Naive thymus-derived CD4-positive, alpha-beta T cell (primary cell): ENCODE measurements around the gene RNU4-1. TPM values are rescaled to one million over a fixed set of nuclear protein-coding genes. Genes with fewer than 3 reads are reported as not detected.

ENCODE experiments used
- ATAC-seq: fragments of 150-1000 bp; cut with Tn5 transposase; 2 replicates; pipeline ENCODE4 v1.10.0; 2021; ENCODE audit warnings: mild to moderate bottlenecking, moderate library complexity
- CTCF ChIA-PET: fragments of 350-600 bp; sonication (Branson Sonifier 250); formaldehyde crosslinking; loops from one replicate; lab custom pipeline; 2021; ENCODE audit warnings: antibody characterized with exemption; lab: Charles Lee
- POLR2A ChIA-PET: fragments of 350-600 bp; sonication (Branson Sonifier 250); formaldehyde crosslinking; loops from one replicate; lab custom pipeline; 2021; ENCODE audit warnings: antibody characterized with exemption, inconsistent platforms; lab: Charles Lee
- DNase-seq, 9 donors: peaks; one replicate each; pipeline versions ENCODE4 v3.0.0 to v3.0.0-alpha.2; 2020 to 2022; ENCODE audit warnings: mixed read lengths in 1 of 9
- H3K27ac ChIP-seq: one replicate; pipeline ENCODE4 v1.7.0; 2013; ENCODE audit warnings: mild to moderate bottlenecking, low read depth, low read length, moderate library complexity
- H3K27me3 ChIP-seq, 2 donors: one replicate each; pipeline ENCODE4 v1.7.0; 2013; ENCODE audit warnings: low read length in 2 of 2, mild to moderate bottlenecking in 2 of 2, moderate library complexity in 2 of 2; ENCODE audit not compliant: control insufficient read depth in 2 of 2, insufficient read depth in 2 of 2
- H3K36me3 ChIP-seq, 3 experiments: 1 replicate in 2 of 3; 2 replicates in 1 of 3; pipeline ENCODE4 v1.7.0; 2013; ENCODE audit warnings: low read length in 3 of 3, mild to moderate bottlenecking in 3 of 3, moderate library complexity in 1 of 3; ENCODE audit not compliant: insufficient read depth in 3 of 3, control insufficient read depth in 2 of 3
- H3K4me1 ChIP-seq, 2 donors: one replicate each; pipeline ENCODE4 v1.7.0; 2013; ENCODE audit warnings: low read length in 2 of 2, mild to moderate bottlenecking in 2 of 2, moderate library complexity in 1 of 2; ENCODE audit not compliant: control insufficient read depth in 2 of 2, insufficient read depth in 2 of 2
- H3K4me3 ChIP-seq: 2 replicates; pipeline ENCODE4 v1.7.0; 2013; ENCODE audit warnings: mild to moderate bottlenecking, low read length
- H3K9me3 ChIP-seq, 3 experiments: 1 replicate in 2 of 3; 2 replicates in 1 of 3; pipeline ENCODE4 v1.7.0; 2013; ENCODE audit warnings: low read length in 3 of 3; ENCODE audit not compliant: control insufficient read depth in 2 of 3
- H3K27ac Mint-ChIP-seq, 9 donors: one replicate each; pipeline ENCODE4 v1.8.0; 2020 to 2022; ENCODE audit warnings: mixed read lengths in 9 of 9, mild to moderate bottlenecking in 8 of 9, moderate library complexity in 5 of 9, inconsistent platforms in 2 of 9
- H3K27me3 Mint-ChIP-seq, 5 donors: one replicate each; pipeline ENCODE4 v1.8.0; 2021 to 2022; ENCODE audit warnings: mixed read lengths in 5 of 5, mild to moderate bottlenecking in 1 of 5
- H3K36me3 Mint-ChIP-seq, 5 donors: one replicate each; pipeline ENCODE4 v1.8.0; 2020 to 2022; ENCODE audit warnings: mixed read lengths in 5 of 5, mild to moderate bottlenecking in 3 of 5, inconsistent platforms in 1 of 5
- H3K4me1 Mint-ChIP-seq, 7 donors: one replicate each; pipeline ENCODE4 v1.8.0; 2020 to 2022; ENCODE audit warnings: mixed read lengths in 7 of 7, mild to moderate bottlenecking in 3 of 7, inconsistent platforms in 1 of 7
- H3K4me3 Mint-ChIP-seq, 10 donors: one replicate each; pipeline ENCODE4 v1.8.0; 2020 to 2022; ENCODE audit warnings: mild to moderate bottlenecking in 10 of 10, mixed read lengths in 10 of 10, moderate library complexity in 6 of 10, inconsistent platforms in 2 of 10
- H3K9me3 Mint-ChIP-seq, 11 donors: one replicate each; pipeline ENCODE4 v1.8.0; 2020 to 2022; ENCODE audit warnings: mixed read lengths in 11 of 11, mild to moderate bottlenecking in 4 of 11, inconsistent platforms in 1 of 11, moderate library complexity in 1 of 11
- intact Hi-C, 2 donors: fragments of 100-400 bp; cut with micrococcal nuclease; formaldehyde crosslinking; loops; one replicate each; pipeline ENCODE4 v1.15.1; 2023
- polyA plus RNA-seq, 2 donors: library from polyadenylated mRNA; unstranded; fragments of 300-500 nt; fragmentation: Illumina TruSeq; gene quantifications; one replicate each; pipeline ENCODE4 v1.2.3, GENCODE V29; 2021
- total RNA-seq, 6 experiments: library from RNA in 5 of 6; stranded (reverse) in 5 of 6; gene quantifications; 1 replicate in 5 of 6; 2 replicates in 1 of 6; pipeline ENCODE4 v1.2.3 and lab custom pipeline; 2021 to 2026

RNU4-1 gene
- total and polyA plus RNA-seq, 7 experiments from 2014 or later, result 319 to 3,107 (median 1,510) TPM; not detected in 2

DNA sequence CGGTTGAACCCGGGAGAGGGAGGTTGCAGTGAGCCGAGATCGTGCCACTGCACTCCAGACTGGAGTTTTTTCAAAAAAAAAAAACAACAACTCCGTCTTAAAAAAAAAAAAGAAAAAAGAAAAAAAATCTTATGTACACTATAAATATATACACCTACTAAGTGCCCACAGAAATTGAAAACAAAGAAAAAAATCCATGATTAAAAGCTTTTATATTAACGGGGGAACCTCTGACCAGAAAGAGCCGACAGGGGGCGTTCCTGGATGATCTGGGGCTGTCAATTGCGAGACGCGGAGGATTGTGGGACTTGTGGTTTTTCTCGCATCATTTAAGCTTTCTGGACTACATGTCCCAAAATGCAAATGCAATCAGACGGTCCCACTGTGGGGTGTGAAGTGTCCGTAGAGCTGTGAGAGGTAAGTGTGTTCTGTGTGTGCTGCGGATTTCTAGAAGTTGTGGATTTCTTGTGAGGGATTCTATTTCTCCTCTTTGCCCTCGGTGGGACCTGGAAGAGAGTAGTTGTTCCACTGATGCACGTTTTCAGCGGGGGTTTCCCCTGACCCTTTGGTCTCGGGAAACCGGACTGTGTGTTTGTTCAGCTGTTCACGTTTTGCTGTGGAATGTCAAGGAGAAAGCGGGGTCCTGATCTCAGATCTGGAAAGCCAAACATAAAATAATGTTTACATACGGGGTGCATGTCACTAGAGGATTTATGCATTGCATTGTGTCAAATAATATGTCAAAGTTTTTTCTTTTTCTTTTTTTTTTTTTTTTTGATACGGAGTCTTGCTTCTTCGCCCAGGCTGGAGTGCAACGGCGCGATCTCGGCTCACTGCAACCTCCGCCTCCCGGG, 9.2 kb upstream of the RNU4-1 start, which contains the start of gene SIRT4:
Gene SIRT4, plus strand, starts transcription at position 360 of the 854 bp plus-strand sequence. CDS start 1,241 bp downstream, outside the sequence.
- Mint-ChIP-seq H3K9me3 (no peaks in the 10 kb centered on the region), H3K36me3 (no peaks in the 10 kb centered on the region), H3K4me1 (peaks cover 0 to 16% (median 10%) of the 10 kb centered on the region in 7 donors), H3K27ac (peak within 1 kb of the TSS; percentile 69 to 96 (median 87)), H3K4me3 (peak within 1 kb of the TSS; percentile 87 to 100 (median 96)), H3K27me3 (no peaks in the 10 kb centered on the region)
- DNase-seq, result peak; percentile 65 to 90 (median 87)
- H3K27me3 ChIP-seq, result no peaks in the 10 kb centered on the region
- H3K4me1 ChIP-seq, result peaks cover 0 to 4% of the 10 kb centered on the region in 2 donors
- H3K27ac ChIP-seq, result peak within 1 kb of the TSS; percentile 72
- intact Hi-C loops, result loop anchor here (1.0 to 2.0 kb wide), 6 partner anchors 9 to 167 kb away; partner anchors contain the start of genes RNU4-1 (in 2 of the 2), PXN (in 1 of the 2), RPLP0 (in 1 of the 2) and SRSF9 (in 1 of the 2)
- peak; percentile 100 for ATAC-seq
- POLR2A ChIA-PET, result interaction anchor here (0.7 to 4.8 kb wide), 11 partner anchors 10 to 829 kb away, joined by 3 to 118 read pairs (median 4); partner anchors contain the start of genes RNU4-1, RNU4-2 and RPLP0
- CTCF ChIA-PET, result interaction anchor here (0.6 to 1.8 kb wide), 12 partner anchors 10 to 407 kb away, joined by 3 to 14 read pairs (median 3); partner anchors contain the start of genes PLA2G1B, RNU4-1, RNU4-2 and RPLP0
- no peaks in the 10 kb centered on the region for H3K9me3 ChIP-seq
- H3K36me3 ChIP-seq, result no peaks in the 10 kb centered on the region
- peak within 1 kb of the TSS; percentile 98 for H3K4me3 ChIP-seq

GRCh38 chr12:120292411-120292660, 701 bp downstream of the RNU4-1 start:
- H3K4me1 Mint-ChIP-seq, result peaks cover 0 to 9% (median 4%) of the 10 kb centered on the region in 7 donors
- Histone ChIP-seq H3K9me3 (no peaks in the 10 kb centered on the region), H3K27ac (peak overlapping the region; percentile 100), H3K4me3 (peak overlapping the region; percentile 64), H3K27me3 (no peaks in the 10 kb centered on the region), H3K4me1 (no peaks in the 10 kb centered on the region), H3K36me3 (peaks cover 0 to 4% (median 0%) of the 10 kb centered on the region in 3 experiments)
- peaks cover 0 to 15% (median 0%) of the 10 kb centered on the region in 5 donors for H3K27me3 Mint-ChIP-seq
- no peaks in the 10 kb centered on the region for H3K9me3 Mint-ChIP-seq
- DNase-seq, result no peak
- no peak overlapping the region for H3K4me3 Mint-ChIP-seq
- ATAC-seq, result peak; percentile 0
- CTCF ChIA-PET, result interaction anchor here (1.0 to 2.8 kb wide), 6 partner anchors 10 to 91 kb away, joined by 3 to 14 read pairs (median 4); partner anchors contain the start of genes PXN, RPLP0 and SIRT4
- POLR2A ChIA-PET, result interaction anchor here (0.6 to 9.8 kb wide), 36 partner anchors 8 to 1509 kb away, joined by 3 to 182 read pairs (median 8); partner anchors contain the start of genes BICDL1, COQ5, COX6A1 and DYNLL1
- no peak overlapping the region for H3K27ac Mint-ChIP-seq
- no peaks in the 10 kb centered on the region for H3K36me3 Mint-ChIP-seq
- intact Hi-C loops, result loop anchor here (1.0 to 5.0 kb wide), 6 partner anchors 32 to 625 kb away; partner anchors contain the start of genes BICDL1 (in 1 of the 2), PRKAB1 (in 1 of the 2) and RAB35 (in 1 of the 2)

- H3K27me3 ChIP-seq, result no peaks in the 10 kb centered on the region
- H3K27me3 Mint-ChIP-seq, result peaks cover 0 to 22% (median 0%) of the 10 kb centered on the region in 5 donors
- intact Hi-C loops, result loop anchor here (1.0 to 5.0 kb wide), 8 partner anchors 25 to 623 kb away; partner anchors contain the start of genes PXN (in 2 of the 2), RPLP0 (in 2 of the 2), PRKAB1 (in 1 of the 2) and RAB35 (in 1 of the 2)
- POLR2A ChIA-PET, result interaction anchor here (0.5 to 9.8 kb wide), 45 partner anchors 9 to 1269 kb away, joined by 3 to 182 read pairs (median 5); partner anchors contain the start of genes BICDL1, C12orf43, COX6A1 and GCN1
- ATAC-seq (no peak), DNase-seq (peak in 5 of 9 donors; percentile 15 to 53 (median 24))
- H3K36me3 Mint-ChIP-seq, result no peaks in the 10 kb centered on the region
- no peaks in the 10 kb centered on the region for H3K9me3 ChIP-seq
- peak overlapping the region; percentile 100 for H3K27ac ChIP-seq
- peaks cover 0 to 9% (median 4%) of the 10 kb centered on the region in 7 donors for H3K4me1 Mint-ChIP-seq
- H3K4me1 ChIP-seq, result no peaks in the 10 kb centered on the region
- CTCF ChIA-PET, result interaction anchor here (0.6 to 2.8 kb wide), 10 partner anchors 11 to 610 kb away, joined by 3 to 14 read pairs (median 4); partner anchors contain the start of genes RPLP0, SIRT4 and SRSF9
- H3K36me3 ChIP-seq, result peaks cover 0 to 4% (median 0%) of the 10 kb centered on the region in 3 experiments
- H3K4me3 Mint-ChIP-seq, result peak overlapping the region in 2 of 10 donors; percentile 48 to 76
- H3K27ac Mint-ChIP-seq, result peak overlapping the region in 1 of 9 donors; percentile 85
- no peaks in the 10 kb centered on the region for H3K9me3 Mint-ChIP-seq
- H3K4me3 ChIP-seq, result peak overlapping the region; percentile 64
Measured at GRCh38 chr12:120290609-120291305, 2.3 kb downstream of the RNU4-1 start.

DNA sequence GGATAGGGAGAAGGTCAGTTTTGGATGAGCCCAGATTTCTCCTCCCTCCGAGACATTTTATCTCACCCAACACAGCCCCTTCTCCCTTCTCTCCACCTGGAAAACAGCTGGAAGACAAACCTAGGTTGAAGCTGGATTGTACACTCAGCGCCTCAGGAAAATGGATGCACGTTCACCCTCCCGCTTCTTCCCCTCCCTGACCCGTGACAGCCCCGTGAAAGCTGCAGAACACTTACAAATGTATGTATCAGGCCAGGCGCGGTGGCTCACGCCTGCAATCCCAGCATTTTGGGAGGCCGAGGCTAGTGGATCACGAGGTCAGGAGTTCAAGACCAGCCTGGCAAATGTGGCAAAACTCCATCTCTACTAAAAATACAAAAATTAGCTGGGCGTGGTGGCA, 5.5 kb downstream of the RNU4-1 start:
- Histone ChIP-seq H3K27ac (no peak overlapping the region), H3K36me3 (peaks cover 0 to 4% (median 0%) of the 10 kb centered on the region in 3 experiments), H3K27me3 (no peaks in the 10 kb centered on the region), H3K9me3 (no peaks in the 10 kb centered on the region), H3K4me1 (no peaks in the 10 kb centered on the region), H3K4me3 (no peak overlapping the region)
- DNase-seq (no peak), ATAC-seq (no peak)
- no peak overlapping the region for H3K4me3 Mint-ChIP-seq
- peak overlapping the region in 1 of 9 donors; percentile 65 for H3K27ac Mint-ChIP-seq
- CTCF ChIA-PET, result interaction anchor here (2.1 kb wide), 1 partner anchor 86 kb away, joined by 6 read pairs; the partner anchor contains the start of gene RPLP0
- peaks cover 0 to 11% (median 4%) of the 10 kb centered on the region in 7 donors for H3K4me1 Mint-ChIP-seq
- H3K27me3 Mint-ChIP-seq, result peaks cover 0 to 24% (median 0%) of the 10 kb centered on the region in 5 donors
- H3K9me3 Mint-ChIP-seq, result no peaks in the 10 kb centered on the region
- POLR2A ChIA-PET, result interaction anchor here (1.3 to 9.8 kb wide), 4 partner anchors 15 to 89 kb away, joined by 3 to 182 read pairs (median 80); partner anchors contain the start of genes GCN1, PXN, RPLP0 and SIRT4
- H3K36me3 Mint-ChIP-seq, result no peaks in the 10 kb centered on the region
- intact Hi-C loops, result no loop called here

DNA sequence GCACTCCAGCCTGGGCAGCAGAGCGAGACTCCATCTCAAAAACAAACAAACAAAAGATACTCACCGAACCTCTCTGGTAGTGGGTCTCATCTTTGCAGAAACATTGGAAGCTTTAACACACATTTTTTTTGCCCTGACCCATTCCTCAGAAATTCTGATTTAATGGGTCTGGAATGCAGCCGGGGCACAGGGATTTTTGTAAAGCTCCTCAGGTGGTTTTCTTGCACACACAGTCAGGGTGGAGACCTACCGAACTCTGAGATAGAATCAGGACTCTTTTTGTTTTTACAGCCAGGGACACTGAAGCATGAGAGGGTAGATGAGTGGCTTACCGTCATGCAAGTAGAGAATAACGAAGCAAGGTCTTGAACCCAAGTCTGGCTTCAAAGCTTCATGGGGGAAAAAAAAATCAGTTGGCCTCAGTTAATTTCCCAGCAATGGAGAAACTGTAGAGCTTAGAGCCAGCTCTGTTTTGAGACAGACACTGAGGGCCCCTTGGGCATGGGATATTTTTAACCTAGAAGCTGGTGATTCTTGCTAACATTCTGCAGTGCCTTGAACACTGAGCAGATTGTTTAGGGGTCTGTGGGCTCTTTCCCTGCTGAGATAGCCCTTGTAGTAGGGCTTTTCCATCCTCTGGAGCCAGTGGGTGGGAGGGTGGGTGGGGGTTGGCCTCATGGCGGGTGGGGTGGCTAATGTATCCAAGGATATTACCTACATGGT, 6.1 kb downstream of the RNU4-1 start:
- H3K9me3 Mint-ChIP-seq, result no peaks in the 10 kb centered on the region

More for the DNA sequence above, 6.1 kb downstream of the RNU4-1 start:
- Mint-ChIP-seq H3K27me3 (peaks cover 0 to 26% (median 0%) of the 10 kb centered on the region in 5 donors), H3K4me3 (no peak overlapping the region), H3K27ac (peak overlapping the region in 3 of 9 donors; percentile 41 to 65 (median 45)), H3K36me3 (no peaks in the 10 kb centered on the region), H3K4me1 (peaks cover 0 to 11% (median 4%) of the 10 kb centered on the region in 7 donors)
- ATAC-seq, result no peak
- DNase-seq, result no peak
- Histone ChIP-seq H3K27me3 (no peaks in the 10 kb centered on the region), H3K36me3 (no peaks in the 10 kb centered on the region), H3K4me1 (no peaks in the 10 kb centered on the region), H3K9me3 (no peaks in the 10 kb centered on the region), H3K4me3 (no peak overlapping the region), H3K27ac (no peak overlapping the region)
- CTCF ChIA-PET, result interaction anchor here (2.1 kb wide), 1 partner anchor 86 kb away, joined by 6 read pairs; the partner anchor contains the start of gene RPLP0
- POLR2A ChIA-PET, result interaction anchor here (0.6 to 9.8 kb wide), 4 partner anchors 21 to 89 kb away, joined by 3 to 182 read pairs (median 80); partner anchors contain the start of genes GCN1, PXN and RPLP0
- intact Hi-C loops, result no loop called here
